Panc1 (cell line): Measurements from ENCODE around the gene HS6ST3. TPM values are rescaled to one million over a fixed set of nuclear protein-coding genes. Genes with fewer than 3 reads are reported as not detected.

Experiments
- ATAC-seq: fragments of 200-7000 bp; cut with Tn5 transposase; 2 replicates; pipeline ENCODE4 v1.9.1; 2020; ENCODE audit warnings: mild to moderate bottlenecking, moderate library complexity
- BruUV-seq: library from RNA; stranded (reverse); fragments of 400-500 nt; replicated peaks from 2 replicates; lab custom pipeline; 2021; lab: Mats Ljungman, UMichigan
- CTCF ChIA-PET: fragments of 300-600 bp; sonication (Branson Sonifier 250); formaldehyde crosslinking; loops from one replicate; lab custom pipeline; 2022; ENCODE audit warnings: antibody characterized with exemption; lab: Charles Lee
- POLR2A ChIA-PET: fragments of 300-600 bp; sonication (Branson Sonifier 250); formaldehyde crosslinking; loops from one replicate; lab custom pipeline; 2022; ENCODE audit warnings: antibody characterized with exemption; lab: Charles Lee
- DNase-seq: peaks from one replicate; pipeline ENCODE4 v3.0.0-alpha.2; 2010; ENCODE audit warnings: low read depth, low spot score
- H3K27ac ChIP-seq: 2 replicates; pipeline ENCODE4 v1.5.1; 2011; ENCODE audit warnings: mild to moderate bottlenecking, low read length, inconsistent platforms
- H3K27me3 ChIP-seq: fragments of 200-500 bp; sonication (Bioruptor generic); 2 replicates; pipeline ENCODE4 v1.6.0; 2014; ENCODE audit warnings: low read length, inconsistent platforms; ENCODE audit not compliant: control insufficient read depth, insufficient read depth
- H3K36me3 ChIP-seq: fragments of 200-500 bp; sonication (Bioruptor generic); 2 replicates; pipeline ENCODE4 v1.5.1; 2014; ENCODE audit warnings: inconsistent platforms, mild to moderate bottlenecking, low read length, moderate library complexity; ENCODE audit not compliant: control insufficient read depth, insufficient read depth
- H3K4me1 ChIP-seq: 2 replicates; pipeline ENCODE4 v1.5.1; 2011; ENCODE audit warnings: inconsistent platforms, mild to moderate bottlenecking, low read length, moderate library complexity; ENCODE audit not compliant: control insufficient read depth, insufficient read depth
- H3K4me3 ChIP-seq, 2 experiments: 2 replicates each; pipeline ENCODE4 v1.5.1; 2011 to 2012; ENCODE audit warnings: low read depth in 2 of 2, low read length in 2 of 2, mild to moderate bottlenecking in 2 of 2, inconsistent platforms in 1 of 2, moderate library complexity in 1 of 2
- H3K9me3 ChIP-seq: fragments of 200-500 bp; sonication (Bioruptor generic); 2 replicates; pipeline ENCODE4 v1.5.1; 2014; ENCODE audit warnings: low read depth, mild to moderate bottlenecking, inconsistent platforms, low read length, moderate library complexity; ENCODE audit not compliant: control insufficient read depth, insufficient read depth
- CTCF ChIP-seq: fragments of 450-650 bp; IDR thresholded peaks from 2 replicates; pipeline ENCODE4 v1.5.1; 2017; ENCODE audit warnings: mild to moderate bottlenecking
- POLR2AphosphoS5 ChIP-seq: IDR thresholded peaks from 2 replicates; pipeline ENCODE4 v1.6.1; 2012; ENCODE audit warnings: mild to moderate bottlenecking, low read depth, low read length, moderate library complexity
- REST ChIP-seq, 2 experiments: IDR thresholded peaks; 2 replicates each; pipeline ENCODE4 v1.6.1; 2011 to 2012; ENCODE audit warnings: low read depth in 2 of 2, control low read depth in 1 of 2, low read length in 1 of 2, mild to moderate bottlenecking in 1 of 2, moderate library complexity in 1 of 2; ENCODE audit not compliant: insufficient read depth in 1 of 2
- SIN3A ChIP-seq: IDR thresholded peaks from 2 replicates; pipeline ENCODE4 v1.6.1; 2012; ENCODE audit warnings: low read depth, mild to moderate bottlenecking, low read length, moderate library complexity, borderline replicate concordance; ENCODE audit not compliant: insufficient read depth
- TCF7L2 ChIP-seq: IDR thresholded peaks from 2 replicates; pipeline ENCODE4 v1.6.1; 2011; ENCODE audit warnings: mild to moderate bottlenecking, low read depth, low read length, inconsistent platforms
- in situ Hi-C: cut with HindIII; loops from 2 replicates; pipeline ENCODE4 v1.10.0; 2016; ENCODE audit warnings: low sequenced_read_pairs, low pct_unique_long_range_greater_than_20kb
- intact Hi-C: fragments of 100-400 bp; cut with micrococcal nuclease; formaldehyde crosslinking; loops from one replicate; pipeline ENCODE4 v1.10.0; 2022; ENCODE audit not compliant: unreplicated experiment
- total RNA-seq: library from RNA; stranded (reverse); gene quantifications from one replicate; pipeline ENCODE4 v1.2.1, GENCODE V29; 2021; ENCODE audit not compliant: unreplicated experiment

The HS6ST3 gene
- total RNA-seq, 1 experiment from 2014 or later = 0.13 TPM

DNA sequence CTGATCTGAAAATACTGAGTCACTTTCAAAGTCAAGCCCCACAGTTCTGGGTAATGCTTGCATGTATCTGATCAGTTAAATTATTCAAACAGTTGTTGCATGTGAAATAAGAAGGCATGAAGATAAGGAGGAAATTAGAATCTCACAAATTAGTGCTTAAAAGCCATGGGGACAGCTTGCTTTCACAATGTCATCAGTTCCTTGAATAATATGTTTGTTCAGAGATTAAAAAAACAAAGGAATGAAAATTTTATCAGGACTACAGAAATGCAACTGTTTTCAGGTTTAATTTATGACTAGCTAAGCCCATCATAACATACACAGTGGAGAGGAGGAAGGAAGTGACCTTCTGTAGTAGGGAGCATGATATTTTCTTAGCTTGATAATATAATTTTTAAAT, 754.3 kb downstream of the HS6ST3 start:
- Histone ChIP-seq H3K4me1 (no peaks in the 10 kb centered on the region), H3K4me3 (no peak overlapping the region), H3K36me3 (no peaks in the 10 kb centered on the region), H3K27me3 (no peaks in the 10 kb centered on the region; the same call in 1 of the 2 replicates), H3K9me3 (no peaks in the 10 kb centered on the region), H3K27ac (no peak overlapping the region)
- BruUV-seq = no TSS peak
- ATAC-seq (no peak), DNase-seq (no peak)
- TF ChIP-seq POLR2AphosphoS5 (no peak), CTCF (no peak), TCF7L2 (no peak), REST (IDR thresholded peaks at IDR 0.05; ENCODE audit: insufficient read depth in 1 of 2, low read depth in 2 of 2, low read length in 1 of 2) (no peak), SIN3A (no peak)
- ChIA-PET CTCF (no interaction called here), POLR2A (no interaction called here)
- intact Hi-C loops (no loop called here), in situ Hi-C loops (no loop called here)

DNA sequence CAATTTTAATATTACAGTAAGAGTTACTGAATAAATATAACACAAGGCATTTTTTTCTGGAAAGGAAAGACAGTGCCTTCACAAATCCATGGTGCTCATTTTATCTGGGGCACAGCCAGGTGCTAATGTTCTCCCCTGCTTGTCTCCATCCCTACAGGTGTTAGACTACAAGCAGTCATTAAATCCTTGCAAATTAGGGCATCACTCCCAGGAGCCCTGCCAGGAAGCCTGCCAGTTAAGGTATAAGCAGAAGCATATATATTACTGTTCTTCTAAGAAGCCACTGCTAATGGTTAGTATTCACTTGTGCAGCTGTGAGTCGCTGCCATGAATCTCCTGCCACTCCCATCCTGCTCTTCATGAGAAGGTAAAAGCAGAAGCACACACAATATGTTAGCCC, 754.7 kb downstream of the HS6ST3 start:
- DNase-seq = no peak
- POLR2A ChIA-PET = no interaction called here
- TF ChIP-seq SIN3A (no peak), TCF7L2 (no peak), REST (IDR thresholded peaks at IDR 0.05; ENCODE audit: insufficient read depth in 1 of 2, low read depth in 2 of 2, low read length in 1 of 2) (no peak), CTCF (no peak), POLR2AphosphoS5 (no peak)
- H3K9me3 ChIP-seq = no peaks in the 10 kb centered on the region
- CTCF ChIA-PET = no interaction called here
- H3K36me3 ChIP-seq = no peaks in the 10 kb centered on the region
- in situ Hi-C loops (no loop called here), intact Hi-C loops (no loop called here)
- H3K4me1 ChIP-seq = no peaks in the 10 kb centered on the region
- no peaks in the 10 kb centered on the region; the same call in 1 of the 2 replicates for H3K27me3 ChIP-seq
- no TSS peak for BruUV-seq
- no peak overlapping the region for H3K27ac ChIP-seq
- ATAC-seq = no peak
- H3K4me3 ChIP-seq = no peak overlapping the region
